Ascending aorta (tissue), 2 donors: Measurements from ENCODE around the gene R3HDM2. TPM values are rescaled to one million over a fixed set of nuclear protein-coding genes. Genes with fewer than 3 reads are reported as not detected.
"Not testable (repeated sequence)": the region's sequence is repeated elsewhere in the genome, so short reads cannot be mapped to it uniquely, and the experiment has no call there.

Experiments
- DNase-seq, 2 donors: peaks; one replicate each; pipeline ENCODE4 v3.0.0-alpha.2; 2019; ENCODE audit warnings: low spot score in 2 of 2
- H3K27ac ChIP-seq, 2 donors: fragments of 200-600 bp; sonication (generic); one replicate each; pipeline ENCODE4 v1.5.1; 2016 to 2017; ENCODE audit warnings: mild to moderate bottlenecking in 1 of 2
- H3K27me3 ChIP-seq: fragments of 200-600 bp; sonication (generic); one replicate; pipeline ENCODE4 v1.5.1; 2017
- H3K36me3 ChIP-seq, 2 donors: fragments of 200-600 bp; sonication (generic); one replicate each; pipeline ENCODE4 v1.5.1; 2016
- H3K4me1 ChIP-seq, 2 donors: fragments of 200-600 bp; sonication (generic); one replicate each; pipeline ENCODE4 v1.5.1; 2016 to 2017; ENCODE audit warnings: mild to moderate bottlenecking in 1 of 2
- H3K4me3 ChIP-seq, 2 donors: fragments of 200-600 bp; sonication (generic); one replicate each; pipeline ENCODE4 v1.5.1; 2016 to 2017; ENCODE audit warnings: mild to moderate bottlenecking in 1 of 2
- H3K9me3 ChIP-seq, 2 donors: fragments of 200-600 bp; sonication (generic); one replicate each; pipeline ENCODE4 v1.5.1; 2016
- intact Hi-C: fragments of 100-400 bp; cut with DNase I; formaldehyde crosslinking; loops from one replicate; pipeline ENCODE4 v1.15.1; 2023
- total RNA-seq: library from RNA; depleted of rRNA; stranded (reverse); fragments of >200 nt; gene quantifications from one replicate; pipeline ENCODE4 v1.1.0, GENCODE V29; 2016
- TF ChIP-seq, protein P1 (sequence below), 3 experiments: fragments of 200-600 bp in 2 of 3; fragments of 450-650 bp in 1 of 3; sonication (generic) in 2 of 3; IDR thresholded peaks; one replicate each; pipeline ENCODE4 v1.5.1; 2016 to 2019; ENCODE audit warnings: antibody characterized with exemption in 3 of 3, mild to moderate bottlenecking in 1 of 3, moderate library complexity in 1 of 3

Gene R3HDM2
- total RNA-seq, 1 donor from 2014 or later = 49.5 TPM

DNA sequence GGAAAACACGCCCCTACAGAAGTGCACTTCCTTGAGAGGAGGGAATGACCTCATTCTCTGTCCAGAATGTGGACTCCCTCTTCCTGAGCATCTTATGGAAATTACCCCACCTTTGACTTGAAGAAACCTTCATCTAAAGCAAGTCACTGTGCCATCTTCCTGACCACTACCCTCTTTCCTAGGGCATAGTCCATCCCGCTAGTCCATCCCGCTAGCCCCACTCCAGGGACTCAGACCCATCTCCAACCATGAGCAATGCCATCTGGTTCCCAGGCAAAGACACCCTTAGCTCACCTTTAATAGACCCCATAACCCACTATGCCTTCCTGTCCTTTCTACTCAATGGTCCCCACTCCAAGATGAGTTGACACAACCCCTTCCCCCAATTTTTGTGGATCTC lies 19.2 kb upstream of the R3HDM2 start:
- Histone ChIP-seq H3K4me1 (peaks cover 0 to 18% of the 10 kb centered on the region in 2 donors), H3K4me3 (no peak overlapping the region), H3K27ac (no peak overlapping the region), H3K27me3 (no peaks in the 10 kb centered on the region), H3K9me3 (no peaks in the 10 kb centered on the region), H3K36me3 (no peaks in the 10 kb centered on the region)
- intact Hi-C loops = loop anchor here (5.0 kb wide), 1 partner anchor 78 kb away; no protein-coding TSS in a partner anchor
- DNase-seq = no peak
- TF ChIP-seq, protein P1, sequence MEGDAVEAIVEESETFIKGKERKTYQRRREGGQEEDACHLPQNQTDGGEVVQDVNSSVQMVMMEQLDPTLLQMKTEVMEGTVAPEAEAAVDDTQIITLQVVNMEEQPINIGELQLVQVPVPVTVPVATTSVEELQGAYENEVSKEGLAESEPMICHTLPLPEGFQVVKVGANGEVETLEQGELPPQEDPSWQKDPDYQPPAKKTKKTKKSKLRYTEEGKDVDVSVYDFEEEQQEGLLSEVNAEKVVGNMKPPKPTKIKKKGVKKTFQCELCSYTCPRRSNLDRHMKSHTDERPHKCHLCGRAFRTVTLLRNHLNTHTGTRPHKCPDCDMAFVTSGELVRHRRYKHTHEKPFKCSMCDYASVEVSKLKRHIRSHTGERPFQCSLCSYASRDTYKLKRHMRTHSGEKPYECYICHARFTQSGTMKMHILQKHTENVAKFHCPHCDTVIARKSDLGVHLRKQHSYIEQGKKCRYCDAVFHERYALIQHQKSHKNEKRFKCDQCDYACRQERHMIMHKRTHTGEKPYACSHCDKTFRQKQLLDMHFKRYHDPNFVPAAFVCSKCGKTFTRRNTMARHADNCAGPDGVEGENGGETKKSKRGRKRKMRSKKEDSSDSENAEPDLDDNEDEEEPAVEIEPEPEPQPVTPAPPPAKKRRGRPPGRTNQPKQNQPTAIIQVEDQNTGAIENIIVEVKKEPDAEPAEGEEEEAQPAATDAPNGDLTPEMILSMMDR (IDR thresholded peaks at IDR 0.05) = no peak

DNA sequence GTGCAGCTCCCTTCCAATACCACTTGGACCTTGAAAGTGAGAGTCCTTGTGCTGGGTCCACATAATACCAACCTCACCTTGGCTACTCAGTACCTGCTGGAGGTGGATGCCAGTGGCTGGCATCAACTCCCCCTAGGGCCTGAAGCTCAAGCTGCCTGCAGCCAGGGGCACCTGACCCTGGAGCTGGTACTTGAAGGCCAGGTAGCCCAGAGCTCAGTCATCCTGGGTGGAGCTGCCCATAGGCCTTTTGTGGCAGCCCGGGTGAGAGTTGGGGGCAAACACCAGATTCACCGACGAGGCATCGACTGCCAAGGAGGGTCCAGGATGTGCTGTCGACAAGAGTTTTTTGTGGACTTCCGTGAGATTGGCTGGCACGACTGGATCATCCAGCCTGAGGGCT lies 18.5 kb upstream of the R3HDM2 start:
- intact Hi-C loops = no loop called here
- H3K27me3 ChIP-seq = no peaks in the 10 kb centered on the region
- H3K4me3 ChIP-seq = no peak overlapping the region
- peaks cover 0 to 18% of the 10 kb centered on the region in 2 donors for H3K4me1 ChIP-seq
- no peak for DNase-seq
- H3K27ac ChIP-seq = no peak overlapping the region
- TF ChIP-seq, protein P1 (IDR thresholded peaks at IDR 0.05) = no peak
- no peaks in the 10 kb centered on the region for H3K36me3 ChIP-seq
- H3K9me3 ChIP-seq = no peaks in the 10 kb centered on the region

DNA sequence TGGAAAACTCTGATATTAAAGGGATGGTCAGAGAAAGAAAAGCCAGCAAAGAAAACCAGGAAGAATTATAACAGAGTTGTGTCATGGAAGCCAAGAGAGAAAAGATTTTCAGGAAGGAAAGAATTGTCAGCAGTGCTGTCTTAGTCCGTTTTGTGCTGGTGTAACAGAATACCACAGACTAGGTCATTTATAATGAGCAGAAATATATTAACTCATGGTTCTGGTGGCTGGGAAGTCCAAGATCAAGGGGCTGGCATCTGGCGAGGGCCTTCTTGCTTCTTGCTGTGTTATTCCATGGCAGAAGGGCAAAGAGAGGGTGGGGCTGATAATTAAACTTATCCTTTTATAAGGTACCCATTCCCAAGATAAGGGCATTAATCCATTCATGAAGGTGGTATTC lies 17.8 kb upstream of the R3HDM2 start:
- Histone ChIP-seq H3K4me1 (peaks cover 0 to 18% of the 10 kb centered on the region in 2 donors), H3K36me3 (no peaks in the 10 kb centered on the region), H3K9me3 (no peaks in the 10 kb centered on the region), H3K4me3 (no peak overlapping the region), H3K27me3 (no peaks in the 10 kb centered on the region), H3K27ac (no peak overlapping the region)
- intact Hi-C loops = no loop called here
- no peak for DNase-seq
- TF ChIP-seq, protein P1 (IDR thresholded peaks at IDR 0.05) = no peak

DNA sequence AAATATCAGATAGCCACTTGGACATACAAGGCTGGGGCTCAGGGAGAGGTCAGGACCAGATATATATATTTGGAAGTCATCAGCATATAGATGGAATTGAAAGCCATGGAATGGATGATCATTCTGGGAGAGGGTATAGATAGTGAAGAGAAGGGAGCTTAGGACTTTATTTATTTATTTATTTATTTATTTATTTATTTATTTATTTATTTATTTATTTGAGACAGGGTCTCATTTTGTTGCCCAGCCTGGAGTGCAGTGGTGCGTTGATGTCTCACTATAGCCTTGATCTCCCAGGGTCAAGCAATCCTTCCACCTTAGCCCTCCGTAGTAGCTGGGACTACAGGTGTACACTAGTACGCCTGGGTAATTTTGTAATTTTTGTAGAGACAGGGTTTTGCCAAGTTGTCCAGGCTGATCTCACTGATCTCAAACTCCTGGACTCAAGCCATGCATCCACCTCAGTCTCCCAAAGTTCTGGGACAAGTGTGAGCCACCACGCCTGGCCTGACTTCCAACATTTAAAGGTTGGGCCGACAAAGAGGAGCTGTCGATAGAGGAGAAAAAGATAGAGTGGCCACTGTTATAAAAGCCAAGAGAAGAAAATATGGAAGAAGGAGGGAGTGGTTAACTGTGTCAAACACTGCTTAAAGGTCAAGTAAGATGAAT lies 15.6 kb upstream of the R3HDM2 start:
- no peak overlapping the region for H3K4me3 ChIP-seq

DNA sequence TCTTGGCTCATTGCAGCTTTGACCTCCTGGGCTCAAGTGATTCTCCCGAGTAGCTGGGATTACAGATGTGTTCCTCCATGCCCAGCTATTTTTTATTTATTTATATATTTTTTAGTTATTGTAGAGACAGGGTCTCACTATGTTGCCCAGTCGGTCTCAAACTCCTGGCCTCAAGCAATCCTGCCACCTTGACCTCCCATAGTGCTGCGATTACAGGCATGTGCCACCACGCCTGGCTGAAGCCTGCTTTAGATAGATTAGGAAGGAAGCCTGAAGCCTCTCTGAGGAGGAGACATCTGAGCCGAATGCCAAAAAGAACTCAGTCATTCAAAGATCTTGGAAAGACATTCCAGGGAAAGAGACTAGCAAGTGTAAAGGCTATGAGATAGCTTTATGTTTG lies 13.9 kb upstream of the R3HDM2 start:
- intact Hi-C loops = no loop called here
- no peak for DNase-seq
- TF ChIP-seq, protein P1 (IDR thresholded peaks at IDR 0.05) = no peak
- H3K4me3 ChIP-seq = no peak overlapping the region
- no peaks in the 10 kb centered on the region for H3K4me1 ChIP-seq
- no peaks in the 10 kb centered on the region for H3K9me3 ChIP-seq
- H3K36me3 ChIP-seq = no peaks in the 10 kb centered on the region
- no peaks in the 10 kb centered on the region for H3K27me3 ChIP-seq
- H3K27ac ChIP-seq = no peak overlapping the region

More for the DNA sequence above, 15.6 kb upstream of the R3HDM2 start:
- TF ChIP-seq, protein P1 (IDR thresholded peaks at IDR 0.05) = no peak
- Histone ChIP-seq H3K9me3 (no peaks in the 10 kb centered on the region), H3K27me3 (no peaks in the 10 kb centered on the region), H3K4me1 (peaks cover 0 to 4% of the 10 kb centered on the region in 2 donors), H3K27ac (no peak overlapping the region), H3K36me3 (no peaks in the 10 kb centered on the region)
- intact Hi-C loops = no loop called here
- DNase-seq = no peak

DNA sequence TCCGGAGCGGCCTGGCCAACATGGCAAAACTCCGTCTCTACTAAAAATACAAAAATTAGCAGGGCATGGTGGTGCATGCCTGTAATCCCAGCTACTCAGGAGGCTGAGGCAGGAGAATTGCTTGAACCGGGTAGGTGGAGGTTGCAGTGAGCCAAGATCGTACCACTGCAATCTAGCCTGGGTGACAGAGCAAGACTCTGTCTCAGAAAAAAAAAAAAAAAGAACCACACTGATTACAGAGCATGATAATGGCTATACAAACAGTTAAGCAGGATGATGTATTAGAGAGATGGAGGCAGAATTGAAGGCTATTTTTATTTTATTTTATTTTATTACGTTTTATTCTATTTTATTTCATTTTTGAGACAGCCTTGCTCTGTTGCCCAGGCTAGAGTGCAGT lies 13.5 kb upstream of the R3HDM2 start:
- DNase-seq, H3K27ac ChIP-seq, H3K36me3 ChIP-seq, H3K9me3 ChIP-seq, intact Hi-C loops, H3K27me3 ChIP-seq, H3K4me1 ChIP-seq, H3K4me3 ChIP-seq: not testable (repeated sequence)
